H1 (cell line): Measurements from ENCODE around the gene NAXE. TPM values are rescaled to one million over a fixed set of nuclear protein-coding genes. Genes with fewer than 3 reads are reported as not detected.
A peak's percentile ranks its signal among the peaks of the same experiment; 100 is the strongest.

ENCODE experiments used
- BACH1 ChIP-seq: IDR thresholded peaks from 2 replicates; pipeline ENCODE4 v1.6.1; 2012; ENCODE audit warnings: low read length, improper control_type of control experiment
- CHD7 ChIP-seq: fragments of 300-600 bp; sonication (generic); IDR thresholded peaks from 2 replicates; pipeline ENCODE4 v1.7.1; 2012; ENCODE audit warnings: low read length, moderate library complexity, mild to moderate bottlenecking, inconsistent platforms; ENCODE audit not compliant: insufficient replicate concordance
- FOSL1 ChIP-seq: IDR thresholded peaks from 2 replicates; pipeline ENCODE4 v1.6.1; 2011; ENCODE audit warnings: mild to moderate bottlenecking, low read depth, low read length, moderate library complexity; ENCODE audit not compliant: insufficient read depth
- HDAC2 ChIP-seq, 2 experiments: fragments of 300-600 bp in 1 of 2; sonication (generic) in 1 of 2; IDR thresholded peaks; 2 replicates each; pipeline ENCODE4 v1.6.1; 2011 to 2012; ENCODE audit warnings: low read depth in 2 of 2, low read length in 2 of 2, mild to moderate bottlenecking in 2 of 2, moderate library complexity in 2 of 2, borderline replicate concordance in 1 of 2, inconsistent platforms in 1 of 2
- JUND ChIP-seq: IDR thresholded peaks from 2 replicates; pipeline ENCODE4 v1.6.1; 2011; ENCODE audit warnings: mild to moderate bottlenecking, improper control_type of control experiment, low read length
- PHF8 ChIP-seq: fragments of 200-600 bp; sonication (generic); conservative IDR thresholded peaks from 2 replicates; pipeline ENCODE4 v1.7.1; 2012; ENCODE audit warnings: low read depth, mild to moderate bottlenecking, inconsistent platforms, low read length, moderate library complexity
- POU5F1 ChIP-seq: IDR thresholded peaks from 2 replicates; pipeline ENCODE4 v1.6.1; 2011; ENCODE audit warnings: low read depth, mild to moderate bottlenecking, low read length, moderate library complexity
- SIRT6 ChIP-seq: IDR thresholded peaks from one replicate; pipeline ENCODE4 v1.7.1; 2012; ENCODE audit warnings: low read length, inconsistent platforms
- SP1 ChIP-seq: IDR thresholded peaks from 2 replicates; pipeline ENCODE4 v1.6.1; 2011; ENCODE audit warnings: low read depth, low read length
- SP2 ChIP-seq: IDR thresholded peaks from 2 replicates; pipeline ENCODE4 v1.6.1; 2012; ENCODE audit warnings: mild to moderate bottlenecking, low read length, inconsistent platforms
- TCF12 ChIP-seq: IDR thresholded peaks from 2 replicates; pipeline ENCODE4 v1.6.1; 2011; ENCODE audit warnings: low read depth, mild to moderate bottlenecking, low read length
- polyA plus RNA-seq, 7 experiments: library from polyadenylated mRNA; depleted of rRNA in 3 of 7; stranded (reverse) in 5 of 7; unstranded in 2 of 7; fragments of >200 nt in 5 of 7; fragments of 200-250 nt in 2 of 7; gene quantifications; 1 replicate in 5 of 7; 2 replicates in 1 of 7; 4 replicates in 1 of 7; pipeline versions ENCODE4 v1.2.1 to v1.2.3, GENCODE V29; 2011 to 2013; ENCODE audit warnings: missing spikeins in 2 of 7, mixed read lengths in 2 of 7
- total RNA-seq: library from RNA; stranded (reverse); fragmentation: NEBNext Ultra II Directional; extraction: Animal tissue kit (Norgen Biotek cat#: 25700); gene quantifications from 2 replicates; pipeline ENCODE4 v1.2.1, GENCODE V29; 2021

The NAXE gene
- total and polyA plus RNA-seq, 2 of the 8 experiments (the other 6 are each of a cell fraction or from before 2014, with no cell fraction given), result 73.1 to 74.3 TPM

DNA sequence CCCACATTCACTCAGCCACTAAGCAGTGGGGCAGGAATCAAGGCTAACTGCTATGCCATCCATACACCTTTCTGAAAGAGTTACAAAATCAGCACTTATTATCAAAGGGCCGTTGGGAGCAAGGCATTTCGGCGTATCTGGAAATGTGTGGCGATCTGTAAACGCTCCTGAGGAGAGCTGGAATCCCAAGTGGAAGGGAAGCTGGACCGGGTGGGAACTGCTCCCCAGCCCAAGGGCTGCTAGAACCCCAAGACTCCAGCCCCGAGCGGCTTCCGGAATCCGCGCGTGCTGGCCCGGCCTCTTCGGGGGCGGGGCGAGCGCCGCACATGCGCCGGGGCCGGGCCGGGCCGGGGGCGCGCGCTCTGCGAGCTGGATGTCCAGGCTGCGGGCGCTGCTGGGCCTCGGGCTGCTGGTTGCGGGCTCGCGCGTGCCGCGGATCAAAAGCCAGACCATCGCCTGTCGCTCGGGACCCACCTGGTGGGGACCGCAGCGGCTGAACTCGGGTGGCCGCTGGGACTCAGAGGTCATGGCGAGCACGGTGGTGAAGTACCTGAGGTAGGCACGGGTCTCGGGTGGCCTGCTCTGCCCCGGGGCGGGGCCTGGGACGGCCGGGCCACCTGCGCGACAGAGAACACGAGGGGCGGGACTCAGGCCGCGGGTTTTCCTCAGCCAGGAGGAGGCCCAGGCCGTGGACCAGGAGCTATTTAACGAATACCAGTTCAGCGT is at the start of gene NAXE (continued):
- TF ChIP-seq CHD7, result no peak
- no peak for TF ChIP-seq FOSL1
- TF ChIP-seq BACH1, result peak; percentile 45; the same call in 1 of the 2 replicates
- TF ChIP-seq TCF12, result no peak
- TF ChIP-seq SP1, result peak; percentile 63; the same call in 1 of the 2 replicates
- peak in 1 of 2 experiments; percentile 61; a peak in 1 of 4 replicates for TF ChIP-seq HDAC2 (IDR thresholded peaks at IDR 0.05; ENCODE audit: borderline replicate concordance in 1 of 2, low read depth in 2 of 2, low read length in 2 of 2)
- no peak for TF ChIP-seq SIRT6
- no peak for TF ChIP-seq POU5F1
- TF ChIP-seq SP2, result no peak
- no peak for TF ChIP-seq JUND
- TF ChIP-seq PHF8, result peak; percentile 83
